K562 (cell line): Measurements from ENCODE around the gene AIFM1. TPM values are rescaled to one million over a fixed set of nuclear protein-coding genes. Genes with fewer than 3 reads are reported as not detected.

Source experiments
- ATAC-seq: fragments of 200-7000 bp; cut with Tn5 transposase; 3 replicates; pipeline ENCODE4 v1.9.1; 2020; ENCODE audit warnings: moderate library complexity
- BruUV-seq: library from RNA; stranded (reverse); fragments of 400-500 nt; replicated peaks from 2 replicates; lab custom pipeline; 2021; lab: Mats Ljungman, UMichigan
- CTCF ChIA-PET: fragments of 300-600 bp; formaldehyde crosslinking; extraction: SDS; loops from one replicate; lab custom pipeline; 2021; ENCODE audit warnings: low intra/inter-chr PET ratio; lab: Yijun Ruan, JAX
- POLR2A ChIA-PET: fragments of 300-600, 350-650 bp; sonication (Branson Sonifier 250); formaldehyde crosslinking; extraction: SDS; loops from one replicate; lab custom pipeline; 2021; ENCODE audit warnings: antibody characterized with exemption, inconsistent platforms; lab: Yijun Ruan, JAX
- DNase-seq, 4 experiments: peaks; one replicate each; pipeline versions ENCODE4 v3.0.0 to v3.0.0-alpha.2; 2011 to 2018; ENCODE audit warnings: low spot score in 3 of 4, mixed read lengths in 3 of 4; ENCODE audit errors: extremely low read depth in 1 of 4
- FAIRE-seq: peaks from 2 replicates; lab custom pipeline; 2011; peaks lifted over from hg19 to GRCh38; lab: Jason Lieb, UNC
- H2AFZ ChIP-seq: 2 replicates; pipeline ENCODE4 v1.6.0; 2011; ENCODE audit warnings: low read depth, low read length, control low read depth, inconsistent platforms
- H3K27ac ChIP-seq: fragments of 200-600 bp; 3 replicates; pipeline ENCODE4 v1.8.0; 2011; ENCODE audit warnings: low read depth, mild to moderate bottlenecking, control low read depth, inconsistent platforms, low read length, moderate library complexity, mixed read lengths; ENCODE audit errors: extremely low read depth
- H3K27me3 ChIP-seq, 2 experiments: fragments of 300-600 bp in 1 of 2; 2 replicates in 1 of 2; 3 replicates in 1 of 2; pipeline versions ENCODE4 v1.6.0 to v1.8.0; 2011; ENCODE audit warnings: inconsistent platforms in 2 of 2, low read length in 2 of 2, mild to moderate bottlenecking in 1 of 2, mixed read lengths in 1 of 2, moderate library complexity in 1 of 2; ENCODE audit not compliant: control insufficient read depth in 2 of 2, insufficient read depth in 2 of 2
- H3K36me3 ChIP-seq: fragments of 300-600 bp; 3 replicates; pipeline ENCODE4 v1.8.0; 2011; ENCODE audit warnings: mild to moderate bottlenecking, low read length, inconsistent platforms; ENCODE audit not compliant: control insufficient read depth, insufficient read depth
- H3K4me1 ChIP-seq, 2 experiments: fragments of 200-600 bp in 1 of 2; replicated peaks in 1 of 2; 2 replicates in 1 of 2; 3 replicates in 1 of 2; pipeline versions ENCODE4 v1.5.1 to v1.8.0; 2011; ENCODE audit warnings: inconsistent platforms in 2 of 2, low read length in 2 of 2, mild to moderate bottlenecking in 1 of 2, mixed read lengths in 1 of 2, moderate library complexity in 1 of 2; ENCODE audit not compliant: control insufficient read depth in 2 of 2, insufficient read depth in 2 of 2
- H3K4me2 ChIP-seq: 2 replicates; pipeline ENCODE4 v1.6.1; 2011; ENCODE audit warnings: low read length, control low read depth, inconsistent platforms, mixed read lengths; ENCODE audit not compliant: insufficient read depth
- H3K4me3 ChIP-seq: fragments of 200-600 bp; sonication (generic), shearing (Covaris generic); 2 replicates; pipeline ENCODE4 v1.5.1; 2016; ENCODE audit warnings: control low read depth, inconsistent platforms
- H3K79me2 ChIP-seq: fragments of 200-600 bp; 3 replicates; pipeline ENCODE4 v1.8.0; 2011; ENCODE audit warnings: low read length, inconsistent platforms; ENCODE audit not compliant: control insufficient read depth, insufficient read depth
- H3K9ac ChIP-seq, 2 experiments: 2 replicates each; pipeline versions ENCODE4 v1.6.0 to v1.6.1; 2011; ENCODE audit warnings: low read depth in 2 of 2, low read length in 2 of 2, control low read depth in 1 of 2, inconsistent platforms in 1 of 2, mild to moderate bottlenecking in 1 of 2, mixed read lengths in 1 of 2; ENCODE audit not compliant: insufficient read depth in 1 of 2
- H3K9me1 ChIP-seq: one replicate; pipeline ENCODE4 v1.6.0; 2011; ENCODE audit warnings: inconsistent platforms, mild to moderate bottlenecking, low read length, moderate library complexity; ENCODE audit not compliant: control insufficient read depth, insufficient read depth
- H3K9me3 ChIP-seq: replicated peaks from 2 replicates; pipeline ENCODE4 v1.5.1; 2011; ENCODE audit warnings: low read depth, low read length, inconsistent platforms; ENCODE audit not compliant: control insufficient read depth, insufficient read depth
- H4K20me1 ChIP-seq: replicated peaks from 2 replicates; pipeline ENCODE4 v1.6.1; 2011; ENCODE audit warnings: low read length, inconsistent platforms, mixed read lengths; ENCODE audit not compliant: control insufficient read depth, insufficient read depth
- EHMT2 ChIP-seq: fragments of 450-650 bp; IDR thresholded peaks from 2 replicates; pipeline ENCODE4 v1.6.1; 2018; ENCODE audit warnings: antibody characterized with exemption
- HIVEP1 ChIP-seq: fragments of 250-450 bp; sonication (Bioruptor Pico); IDR thresholded peaks from 2 replicates; pipeline ENCODE4 v1.4.0; 2020; ENCODE audit warnings: mild to moderate bottlenecking
- NEUROD1 ChIP-seq: fragments of 150-350 bp; IDR thresholded peaks from 2 replicates; pipeline ENCODE4 v1.6.1; 2014; ENCODE audit warnings: borderline replicate concordance, low read length, low read depth; ENCODE audit not compliant: partially characterized antibody
- NFRKB ChIP-seq: fragments of 450-650 bp; IDR thresholded peaks from 2 replicates; pipeline ENCODE4 v1.6.1; 2016; ENCODE audit warnings: low read depth
- NR2C1 ChIP-seq, 2 experiments: fragments of 450-650 bp; IDR thresholded peaks; 2 replicates each; pipeline ENCODE4 v1.6.1; 2017; ENCODE audit warnings: mild to moderate bottlenecking in 2 of 2, antibody characterized with exemption in 1 of 2, inconsistent platforms in 1 of 2, missing compliant biosample characterization in 1 of 2, missing genetic modification characterization in 1 of 2
- ZFP36 ChIP-seq: fragments of 150-350 bp; IDR thresholded peaks from 2 replicates; pipeline ENCODE4 v1.6.1; 2018; ENCODE audit warnings: low read length, low read depth; ENCODE audit not compliant: partially characterized antibody
- ZNF263 ChIP-seq: sonication (generic); formaldehyde crosslinking; IDR thresholded peaks from 2 replicates; pipeline ENCODE4 v1.8.0; 2022; ENCODE audit warnings: mild to moderate bottlenecking, missing genetic modification reagents, borderline replicate concordance
- ZNF436 ChIP-seq: fragments of 250-450, 450-650 bp; sonication (Bioruptor Pico); formaldehyde crosslinking; IDR thresholded peaks from 2 replicates; pipeline ENCODE4 v1.7.0; 2020; ENCODE audit warnings: mild to moderate bottlenecking
- ZNF507 ChIP-seq: conservative IDR thresholded peaks from 2 replicates; pipeline ENCODE4 v1.6.1; 2017; ENCODE audit warnings: missing genetic modification characterization, missing compliant biosample characterization
- WGBS: fragments of 100-300 bp; shearing (Covaris generic); methylation state at CpG from one replicate; pipeline ENCODE4 v1.1.6; 2016; ENCODE audit warnings: low coverage, mixed read lengths; ENCODE audit not compliant: insufficient coverage; ENCODE audit errors: missing lambda C conversion rate; 5-methylcytosine and 5-hydroxymethylcytosine counted together
- in situ Hi-C: fragments of 300-500 bp; cut with MboI; formaldehyde crosslinking; loops from 4 replicates; pipeline ENCODE4 v1.15.0; 2018; ENCODE audit warnings: inconsistent platforms, mixed read lengths
- intact Hi-C: fragments of 100-400 bp; cut with micrococcal nuclease; formaldehyde crosslinking; loops from 2 replicates; pipeline ENCODE4 v1.14.2; 2022
- polyA plus RNA-seq, 8 experiments: library from polyadenylated mRNA; depleted of rRNA in 4 of 8; stranded (reverse) in 5 of 8; unstranded in 3 of 8; fragments of >200 nt; fragmentation: Nextera tagmentation in 2 of 8; fragmentation: Illumina TruSeq in 1 of 8; extraction: Ambion mirVana in 2 of 8; extraction: Trizol in 1 of 8; gene quantifications; 2 replicates each; pipeline versions ENCODE4 v1.2.1 to v1.2.3, GENCODE V29; 2011 to 2014; ENCODE audit warnings: inconsistent platforms in 1 of 8, missing spikeins in 1 of 8
- total RNA-seq, 7 experiments: library from RNA; depleted of rRNA in 6 of 7; stranded (reverse); fragments of >200 nt in 6 of 7; fragmentation: Illumina TruSeq in 2 of 7; extraction: Trizol in 2 of 7; gene quantifications; 2 replicates each; pipeline versions ENCODE4 v1.2.1 to v1.2.3, GENCODE V29; 2011 to 2021; ENCODE audit warnings: low replicate concordance in 1 of 7
- TF ChIP-seq, protein P1 (sequence below), 2 experiments: fragments of 450-650 bp; IDR thresholded peaks; 2 replicates each; pipeline ENCODE4 v1.6.1; 2018; ENCODE audit warnings: mild to moderate bottlenecking in 2 of 2, low read depth in 1 of 2; ENCODE audit not compliant: partially characterized antibody in 2 of 2

The AIFM1 gene
- total and polyA plus RNA-seq, 9 of the 15 experiments (the other 6 are each of a cell fraction or from before 2014, with no cell fraction given), result 51.0 to 117 (median 91.2) TPM

DNA sequence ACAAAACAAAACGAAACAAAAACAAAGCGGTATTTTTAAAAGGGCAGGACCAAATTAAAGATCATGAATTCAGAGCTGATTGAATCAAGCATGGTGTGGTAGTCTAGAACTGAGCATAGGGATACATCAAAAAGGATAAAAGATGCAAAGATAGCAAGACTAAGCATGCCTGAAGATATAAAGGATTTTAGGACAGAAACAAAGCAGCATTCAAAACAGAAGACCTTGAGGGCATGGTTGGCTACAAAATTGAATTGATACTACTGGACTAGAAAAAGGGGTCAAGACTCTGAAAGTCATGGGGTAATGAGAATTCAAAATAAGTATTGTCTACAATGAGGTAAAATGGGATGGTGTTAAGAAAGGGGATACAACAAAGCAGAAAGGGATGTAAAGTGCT lies 47.7 kb upstream of the AIFM1 start:
- no peak for ATAC-seq
- 59% methylated on average over 2 of the region's 2 CpGs for WGBS
- in situ Hi-C loops, result no loop called here

DNA sequence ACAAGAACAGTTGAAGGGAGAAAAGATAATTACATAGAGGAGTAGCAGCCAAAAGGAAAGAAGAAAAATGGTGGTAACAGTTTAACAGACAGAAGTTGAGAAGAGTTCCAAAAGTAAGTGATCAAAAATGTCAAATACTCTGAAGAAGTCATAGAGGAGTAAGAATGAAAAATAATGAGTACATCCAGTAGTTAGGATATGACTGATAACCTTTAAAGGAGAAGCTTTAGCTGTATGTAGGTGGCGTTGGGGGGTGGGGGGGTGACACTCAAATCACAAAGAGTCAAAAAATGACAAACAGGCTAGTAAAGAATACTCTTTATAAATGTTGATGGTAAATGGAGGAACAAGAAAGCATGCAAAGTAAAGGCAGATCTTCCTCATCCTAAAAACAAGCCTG lies 46.7 kb upstream of the AIFM1 start:
- in situ Hi-C loops, result no loop called here
- H2AFZ ChIP-seq, result no peak overlapping the region
- H4K20me1 ChIP-seq, result no peaks in the 10 kb centered on the region
- H3K27ac ChIP-seq, result no peak overlapping the region
- H3K79me2 ChIP-seq, result no peaks in the 10 kb centered on the region
- CTCF ChIA-PET, result no interaction called here
- no peaks in the 10 kb centered on the region for H3K9me1 ChIP-seq
- TF ChIP-seq, protein P1, sequence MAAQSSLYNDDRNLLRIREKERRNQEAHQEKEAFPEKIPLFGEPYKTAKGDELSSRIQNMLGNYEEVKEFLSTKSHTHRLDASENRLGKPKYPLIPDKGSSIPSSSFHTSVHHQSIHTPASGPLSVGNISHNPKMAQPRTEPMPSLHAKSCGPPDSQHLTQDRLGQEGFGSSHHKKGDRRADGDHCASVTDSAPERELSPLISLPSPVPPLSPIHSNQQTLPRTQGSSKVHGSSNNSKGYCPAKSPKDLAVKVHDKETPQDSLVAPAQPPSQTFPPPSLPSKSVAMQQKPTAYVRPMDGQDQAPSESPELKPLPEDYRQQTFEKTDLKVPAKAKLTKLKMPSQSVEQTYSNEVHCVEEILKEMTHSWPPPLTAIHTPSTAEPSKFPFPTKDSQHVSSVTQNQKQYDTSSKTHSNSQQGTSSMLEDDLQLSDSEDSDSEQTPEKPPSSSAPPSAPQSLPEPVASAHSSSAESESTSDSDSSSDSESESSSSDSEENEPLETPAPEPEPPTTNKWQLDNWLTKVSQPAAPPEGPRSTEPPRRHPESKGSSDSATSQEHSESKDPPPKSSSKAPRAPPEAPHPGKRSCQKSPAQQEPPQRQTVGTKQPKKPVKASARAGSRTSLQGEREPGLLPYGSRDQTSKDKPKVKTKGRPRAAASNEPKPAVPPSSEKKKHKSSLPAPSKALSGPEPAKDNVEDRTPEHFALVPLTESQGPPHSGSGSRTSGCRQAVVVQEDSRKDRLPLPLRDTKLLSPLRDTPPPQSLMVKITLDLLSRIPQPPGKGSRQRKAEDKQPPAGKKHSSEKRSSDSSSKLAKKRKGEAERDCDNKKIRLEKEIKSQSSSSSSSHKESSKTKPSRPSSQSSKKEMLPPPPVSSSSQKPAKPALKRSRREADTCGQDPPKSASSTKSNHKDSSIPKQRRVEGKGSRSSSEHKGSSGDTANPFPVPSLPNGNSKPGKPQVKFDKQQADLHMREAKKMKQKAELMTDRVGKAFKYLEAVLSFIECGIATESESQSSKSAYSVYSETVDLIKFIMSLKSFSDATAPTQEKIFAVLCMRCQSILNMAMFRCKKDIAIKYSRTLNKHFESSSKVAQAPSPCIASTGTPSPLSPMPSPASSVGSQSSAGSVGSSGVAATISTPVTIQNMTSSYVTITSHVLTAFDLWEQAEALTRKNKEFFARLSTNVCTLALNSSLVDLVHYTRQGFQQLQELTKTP (IDR thresholded peaks at IDR 0.05; ENCODE audit: low read depth in 1 of 2, partially characterized antibody in 2 of 2), result no peak
- TF ChIP-seq ZNF507 (tag), result no peak
- TF ChIP-seq NEUROD1, result no peak
- no peak for TF ChIP-seq ZFP36
- no peak for TF ChIP-seq ZNF263 (CRISPR knock-in tag)
- TF ChIP-seq NR2C1 (IDR thresholded peaks at IDR 0.05), result no peak
- TF ChIP-seq NR2C1 (tag; IDR thresholded peaks at IDR 0.05), result no peak
- TF ChIP-seq ZNF436 (CRISPR knock-in tag), result no peak
- no TSS peak for BruUV-seq
- no peak overlapping the region for H3K4me2 ChIP-seq
- WGBS, result 60% methylated on average over 1 of the region's 1 CpG
- no peaks in the 10 kb centered on the region for H3K27me3 ChIP-seq
- no peaks in the 10 kb centered on the region for H3K4me1 ChIP-seq
- H3K9ac ChIP-seq, result no peak overlapping the region
- intact Hi-C loops, result no loop called here
- DNase-seq (no peak), ATAC-seq (no peak), FAIRE-seq (no peak)
- no peak overlapping the region for H3K4me3 ChIP-seq
- no peaks in the 10 kb centered on the region for H3K9me3 ChIP-seq
- POLR2A ChIA-PET, result no interaction called here
- H3K36me3 ChIP-seq, result peaks cover 40% of the 10 kb centered on the region; the same call in 2 of the 3 replicates

More for the DNA sequence above, 47.7 kb upstream of the AIFM1 start:
- CTCF ChIA-PET, result interaction anchor here (0.6 kb wide), 1 partner anchor 705 kb away, joined by 3 read pairs; no protein-coding TSS in a partner anchor
- no peaks in the 10 kb centered on the region for H3K4me1 ChIP-seq
- no peak for FAIRE-seq
- POLR2A ChIA-PET, result no interaction called here
- no peaks in the 10 kb centered on the region for H3K9me3 ChIP-seq
- H3K9ac ChIP-seq, result no peak overlapping the region
- no peaks in the 10 kb centered on the region for H4K20me1 ChIP-seq
- H3K36me3 ChIP-seq, result peaks cover 38% of the 10 kb centered on the region; the same call in 2 of the 3 replicates
- H3K4me2 ChIP-seq, result no peak overlapping the region
- intact Hi-C loops, result no loop called here
- no peak overlapping the region for H2AFZ ChIP-seq
- H3K4me3 ChIP-seq, result no peak overlapping the region
- no peaks in the 10 kb centered on the region for H3K27me3 ChIP-seq
- no TSS peak for BruUV-seq
- no peak overlapping the region for H3K27ac ChIP-seq
- TF ChIP-seq EHMT2 (no peak), NFRKB (no peak), HIVEP1 (no peak)
- H3K9me1 ChIP-seq, result no peaks in the 10 kb centered on the region
- no peak for DNase-seq
- H3K79me2 ChIP-seq, result no peaks in the 10 kb centered on the region
